CD4-positive, alpha-beta T cell treated with Interleukin-17A for 4 hours (primary cell): ENCODE results near the gene UST.
A peak's percentile ranks its signal among the peaks of the same experiment; 100 is the strongest.

Experiments
- DNase-seq: peaks from one replicate; pipeline ENCODE4 v3.0.0-alpha.2; 2020; ENCODE audit warnings: mixed read lengths

Gene UST

GRCh38 chr6:148746363-148747144 is at the start of gene UST:
UST (plus strand) TSS chr6:148747030; CDS start chr6:148747431, 401 bp downstream.
- peak; percentile 70 for DNase-seq

GRCh38 chr6:148697895-148698440 is 48.9 kb upstream of the UST start:
- DNase-seq, result no peak

GRCh38 chr6:148698671-148699180 is 48.1 kb upstream of the UST start:
- DNase-seq, result no peak

- DNase-seq, result no peak
Measured at GRCh38 chr6:148700047-148700715, 46.6 kb upstream of the UST start.

- peak; percentile 5 for DNase-seq
Measured at GRCh38 chr6:148700741-148701311, 46.0 kb upstream of the UST start.

- DNase-seq, result no peak
Measured at GRCh38 chr6:148701375-148701774, 45.5 kb upstream of the UST start.

GRCh38 chr6:148703900-148704299 is 42.9 kb upstream of the UST start:
- DNase-seq, result no peak

- no peak for DNase-seq
Measured at GRCh38 chr6:148704400-148705246, 42.2 kb upstream of the UST start.

GRCh38 chr6:148708707-148709106 is 38.1 kb upstream of the UST start:
- DNase-seq, result no peak

- DNase-seq, result no peak
Measured at GRCh38 chr6:148709577-148709976, 37.3 kb upstream of the UST start.

- DNase-seq, result no peak
Measured at GRCh38 chr6:148711833-148712654, 34.8 kb upstream of the UST start.

- no peak for DNase-seq
Measured at GRCh38 chr6:148713033-148713738, 33.6 kb upstream of the UST start.

- no peak for DNase-seq
Measured at GRCh38 chr6:148713921-148714320, 32.9 kb upstream of the UST start.

- no peak for DNase-seq
Measured at GRCh38 chr6:148716811-148717210, 30.0 kb upstream of the UST start.

- DNase-seq, result no peak
Measured at GRCh38 chr6:148720406-148720805, 26.4 kb upstream of the UST start.

GRCh38 chr6:148720897-148721296 is 25.9 kb upstream of the UST start:
- DNase-seq, result no peak

GRCh38 chr6:148723484-148723883 is 23.3 kb upstream of the UST start:
- no peak for DNase-seq

GRCh38 chr6:148724428-148724827 is 22.4 kb upstream of the UST start:
- no peak for DNase-seq

- no peak for DNase-seq
Measured at GRCh38 chr6:148727104-148727503, 19.7 kb upstream of the UST start.

GRCh38 chr6:148735989-148736388 is 10.8 kb upstream of the UST start:
- no peak for DNase-seq
